Measurements from ENCODE around the gene CYSRT1. TPM values are rescaled to one million over a fixed set of nuclear protein-coding genes. Genes with fewer than 3 reads are reported as not detected.

Gene CYSRT1
- total RNA-seq, 1 donor from 2014 or later, result not detected

DNA sequence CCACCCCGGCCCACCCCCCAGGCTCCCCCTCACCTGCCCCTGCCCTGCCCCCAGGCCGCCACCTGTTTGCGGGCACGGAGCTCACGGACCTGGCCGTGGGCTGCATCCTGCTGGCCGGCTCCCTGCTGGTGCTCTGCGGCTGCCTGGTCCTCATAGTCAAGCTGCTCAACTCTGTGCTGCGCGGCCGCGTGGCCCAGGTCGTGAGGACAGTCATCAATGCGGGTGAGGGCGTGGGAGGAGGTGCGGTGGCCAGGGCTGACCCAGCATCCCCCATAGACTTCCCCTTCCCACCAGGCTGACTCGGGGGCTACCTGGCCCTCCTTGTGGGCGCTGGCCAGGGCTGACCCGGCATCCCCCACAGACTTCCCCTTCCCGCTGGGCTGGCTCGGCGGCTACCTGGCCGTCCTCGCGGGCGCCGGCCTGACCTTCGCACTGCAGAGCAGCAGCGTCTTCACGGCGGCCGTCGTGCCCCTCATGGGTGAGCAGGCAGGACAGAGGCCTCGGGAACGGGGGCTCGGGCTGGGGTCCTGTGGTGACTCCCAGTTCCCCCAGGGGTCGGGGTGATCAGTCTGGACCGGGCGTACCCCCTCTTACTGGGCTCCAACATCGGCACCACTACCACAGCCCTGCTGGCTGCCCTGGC lies 9.2 kb downstream of the CYSRT1 start:
- no peaks in the 10 kb centered on the region for H3K27me3 ChIP-seq
- H3K9me3 ChIP-seq (ENCODE audit: low read depth), result no peaks in the 10 kb centered on the region
- Mint-ChIP-seq H3K27me3 (ENCODE audit: insufficient read depth, low read depth) (peaks cover 2% of the 10 kb centered on the region), H3K4me1 (peaks cover 6% of the 10 kb centered on the region), H3K36me3 (no peaks in the 10 kb centered on the region), H3K4me3 (no peak overlapping the region), H3K9me3 (no peaks in the 10 kb centered on the region), H3K27ac (no peak overlapping the region)
- TF ChIP-seq, protein P1, sequence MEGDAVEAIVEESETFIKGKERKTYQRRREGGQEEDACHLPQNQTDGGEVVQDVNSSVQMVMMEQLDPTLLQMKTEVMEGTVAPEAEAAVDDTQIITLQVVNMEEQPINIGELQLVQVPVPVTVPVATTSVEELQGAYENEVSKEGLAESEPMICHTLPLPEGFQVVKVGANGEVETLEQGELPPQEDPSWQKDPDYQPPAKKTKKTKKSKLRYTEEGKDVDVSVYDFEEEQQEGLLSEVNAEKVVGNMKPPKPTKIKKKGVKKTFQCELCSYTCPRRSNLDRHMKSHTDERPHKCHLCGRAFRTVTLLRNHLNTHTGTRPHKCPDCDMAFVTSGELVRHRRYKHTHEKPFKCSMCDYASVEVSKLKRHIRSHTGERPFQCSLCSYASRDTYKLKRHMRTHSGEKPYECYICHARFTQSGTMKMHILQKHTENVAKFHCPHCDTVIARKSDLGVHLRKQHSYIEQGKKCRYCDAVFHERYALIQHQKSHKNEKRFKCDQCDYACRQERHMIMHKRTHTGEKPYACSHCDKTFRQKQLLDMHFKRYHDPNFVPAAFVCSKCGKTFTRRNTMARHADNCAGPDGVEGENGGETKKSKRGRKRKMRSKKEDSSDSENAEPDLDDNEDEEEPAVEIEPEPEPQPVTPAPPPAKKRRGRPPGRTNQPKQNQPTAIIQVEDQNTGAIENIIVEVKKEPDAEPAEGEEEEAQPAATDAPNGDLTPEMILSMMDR (IDR thresholded peaks at IDR 0.05), result no peak
- TF ChIP-seq EZH2 (IDR thresholded peaks at IDR 0.05) (no peak), EZH2phosphoT487 (IDR thresholded peaks at IDR 0.05) (no peak)
- peaks cover 23% of the 10 kb centered on the region for H4K20me1 ChIP-seq (ENCODE audit: low read depth)
- no peaks in the 10 kb centered on the region for H3K36me3 ChIP-seq
- no peak overlapping the region for H3K4me3 ChIP-seq
- H3K4me2 ChIP-seq, result no peak overlapping the region
- DNase-seq (ENCODE audit: low spot score), result no peak
- H3F3A ChIP-seq (ENCODE audit: low read depth), result peaks cover 8% of the 10 kb centered on the region
- H3K79me2 ChIP-seq (ENCODE audit: low read depth), result peaks cover 6% of the 10 kb centered on the region
- no peak overlapping the region for H2AFZ ChIP-seq (replicated peaks)
- no peak overlapping the region for H3K9ac ChIP-seq
- peaks cover 8% of the 10 kb centered on the region for H3K4me1 ChIP-seq
- H3K27ac ChIP-seq, result no peak overlapping the region

DNA sequence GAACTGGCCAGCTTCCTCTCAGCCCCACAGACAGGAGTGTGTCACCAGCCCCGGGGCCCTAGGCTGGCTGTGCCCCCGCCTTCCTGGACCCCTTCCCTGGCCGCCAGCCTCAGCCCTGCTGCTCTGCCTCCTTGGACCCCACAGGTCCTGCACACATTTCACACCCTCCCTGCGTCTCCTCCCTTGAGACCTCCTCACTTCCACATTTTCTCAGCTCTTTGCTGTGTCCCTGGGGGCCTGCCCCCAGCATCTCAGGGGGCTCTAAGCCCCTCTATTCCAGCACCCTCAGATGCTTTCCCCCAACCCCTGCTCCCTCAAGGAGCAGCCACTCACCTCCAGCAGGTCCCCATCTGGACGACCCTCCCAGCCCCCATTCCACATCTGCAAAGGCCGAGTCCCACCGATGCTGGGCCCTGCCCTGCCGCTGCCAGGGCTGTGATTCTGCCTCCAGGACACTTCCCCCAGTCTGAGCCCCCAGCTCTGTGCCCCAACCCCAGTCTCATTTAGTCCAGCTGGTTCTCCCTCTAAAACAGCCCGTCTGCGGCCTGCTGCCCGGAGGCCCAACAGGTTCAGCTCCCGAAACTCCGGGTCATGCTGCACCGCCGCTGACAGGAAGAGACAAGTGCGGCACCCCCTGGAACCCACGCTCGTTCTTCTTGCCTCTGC lies 9.9 kb downstream of the CYSRT1 start:
- no peaks in the 10 kb centered on the region for H3K36me3 ChIP-seq
- no peak for DNase-seq (ENCODE audit: low spot score)
- peaks cover 8% of the 10 kb centered on the region for H3K4me1 ChIP-seq
- H3K4me3 ChIP-seq, result no peak overlapping the region
- H3K9me3 ChIP-seq (ENCODE audit: low read depth), result no peaks in the 10 kb centered on the region
- TF ChIP-seq EZH2 (IDR thresholded peaks at IDR 0.05) (no peak), EZH2phosphoT487 (IDR thresholded peaks at IDR 0.05) (no peak)
- TF ChIP-seq, protein P1 (IDR thresholded peaks at IDR 0.05), result no peak
- H3K36me3 Mint-ChIP-seq, result no peaks in the 10 kb centered on the region
- H3K4me2 ChIP-seq, result no peak overlapping the region
- peaks cover 2% of the 10 kb centered on the region for H3K27me3 Mint-ChIP-seq (ENCODE audit: insufficient read depth, low read depth)
- H3K27me3 ChIP-seq, result no peaks in the 10 kb centered on the region
- no peak overlapping the region for H2AFZ ChIP-seq (replicated peaks)
- H3K27ac ChIP-seq, result no peak overlapping the region
- H3F3A ChIP-seq (ENCODE audit: low read depth), result peaks cover 11% of the 10 kb centered on the region
- peaks cover 9% of the 10 kb centered on the region for H3K4me1 Mint-ChIP-seq
- H3K79me2 ChIP-seq (ENCODE audit: low read depth), result peaks cover 13% of the 10 kb centered on the region
- H4K20me1 ChIP-seq (ENCODE audit: low read depth), result peaks cover 27% of the 10 kb centered on the region
- no peak overlapping the region for H3K9ac ChIP-seq
- H3K4me3 Mint-ChIP-seq, result peak overlapping the region; percentile 63
- H3K27ac Mint-ChIP-seq, result no peak overlapping the region
- H3K9me3 Mint-ChIP-seq, result no peaks in the 10 kb centered on the region

DNA sequence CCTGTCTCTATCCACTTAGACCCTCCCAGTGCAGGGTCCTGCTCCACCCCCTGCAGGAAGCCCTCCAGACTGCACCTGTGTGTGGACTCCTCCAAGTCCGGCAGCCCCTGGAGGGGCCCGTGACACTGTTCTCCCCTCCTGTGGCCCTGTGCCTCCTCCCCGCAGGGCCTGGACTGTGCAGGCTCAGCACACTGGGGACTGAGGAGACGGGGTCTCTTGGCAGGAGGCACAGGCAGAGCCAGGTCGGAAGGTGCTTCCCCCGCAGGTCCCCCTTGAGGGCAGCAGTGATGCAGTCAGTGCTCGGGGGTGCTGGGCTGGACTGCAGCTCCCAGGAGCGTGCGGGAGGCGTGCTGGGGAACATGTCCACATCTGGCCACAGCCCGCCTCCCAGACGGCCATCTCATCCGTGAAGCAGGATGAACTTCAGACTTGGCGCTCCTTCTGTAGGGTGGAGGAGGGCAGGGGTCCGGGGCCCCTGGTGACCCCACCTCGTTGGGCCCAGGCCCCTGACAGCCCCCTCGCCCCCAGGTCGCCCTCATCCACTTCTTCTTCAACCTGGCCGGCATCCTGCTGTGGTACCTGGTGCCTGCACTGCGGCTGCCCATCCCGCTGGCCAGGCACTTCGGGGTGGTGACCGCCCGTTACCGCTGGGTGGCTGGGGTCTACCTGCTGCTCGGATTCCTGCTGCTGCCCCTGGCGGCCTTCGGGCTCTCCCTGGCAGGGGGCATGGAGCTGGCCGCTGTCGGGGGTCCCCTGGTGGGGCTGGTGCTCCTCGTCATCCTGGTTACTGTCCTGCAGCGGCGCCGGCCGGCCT lies 10.7 kb downstream of the CYSRT1 start:
- Histone ChIP-seq H3K4me2 (peak overlapping the region; percentile 37), H2AFZ (replicated peaks) (no peak overlapping the region), H4K20me1 (ENCODE audit: low read depth) (peaks cover 27% of the 10 kb centered on the region), H3K27me3 (no peaks in the 10 kb centered on the region), H3K27ac (no peak overlapping the region), H3K9ac (no peak overlapping the region), H3K4me3 (no peak overlapping the region), H3F3A (ENCODE audit: low read depth) (peaks cover 18% of the 10 kb centered on the region), H3K79me2 (ENCODE audit: low read depth) (peaks cover 15% of the 10 kb centered on the region), H3K9me3 (ENCODE audit: low read depth) (no peaks in the 10 kb centered on the region), H3K36me3 (no peaks in the 10 kb centered on the region), H3K4me1 (peaks cover 8% of the 10 kb centered on the region)
- Mint-ChIP-seq H3K27ac (no peak overlapping the region), H3K36me3 (no peaks in the 10 kb centered on the region), H3K4me3 (no peak overlapping the region), H3K4me1 (peaks cover 9% of the 10 kb centered on the region), H3K9me3 (no peaks in the 10 kb centered on the region), H3K27me3 (ENCODE audit: insufficient read depth, low read depth) (peaks cover 2% of the 10 kb centered on the region)
- TF ChIP-seq, protein P1 (IDR thresholded peaks at IDR 0.05), result no peak
- TF ChIP-seq EZH2 (IDR thresholded peaks at IDR 0.05) (no peak), EZH2phosphoT487 (IDR thresholded peaks at IDR 0.05) (no peak)
- no peak for DNase-seq (ENCODE audit: low spot score)

Data from neural progenitor cell (in vitro differentiated cells).